Measurements from ENCODE around the gene WASL.

GRCh38 chr7:123724817-123725253 lies 24.0 kb downstream of the WASL start:
- TF ChIP-seq CTCF (IDR thresholded peaks at IDR 0.05; ENCODE audit: insufficient read depth, low read depth, low read length) (no peak), EZH2 (IDR thresholded peaks at IDR 0.05; ENCODE audit: insufficient read depth, low read length) (no peak)

Data from astrocyte (in vitro differentiated cells and primary cell).